GM23338 (cell line): ENCODE data around the gene ATF7IP.

Source experiments
- CTCF ChIP-seq, 2 experiments: fragments of 200-600 bp in 1 of 2; sonication (generic) in 1 of 2; conservative IDR thresholded peaks; 2 replicates each; pipeline versions ENCODE4 v1.5.1 to v1.6.1; 2016 to 2017; ENCODE audit warnings: antibody characterized with exemption in 2 of 2, low read depth in 2 of 2, mild to moderate bottlenecking in 2 of 2, moderate library complexity in 1 of 2
- EZH2 ChIP-seq: fragments of 200-600 bp; sonication (generic); IDR thresholded peaks from one replicate; pipeline ENCODE4 v1.8.0; 2017; ENCODE audit warnings: antibody characterized with exemption, mild to moderate bottlenecking, low read depth; ENCODE audit not compliant: unreplicated experiment
- EZH2phosphoT487 ChIP-seq: fragments of 200-600 bp; sonication (generic); IDR thresholded peaks from one replicate; pipeline ENCODE4 v1.8.1; 2018; ENCODE audit warnings: antibody characterized with exemption; ENCODE audit not compliant: unreplicated experiment
- STAT1 ChIP-seq: IDR thresholded peaks from one replicate; pipeline ENCODE4 v1.6.1; 2016; ENCODE audit warnings: antibody characterized with exemption; ENCODE audit not compliant: unreplicated experiment

GRCh38 chr12:14443531-14443930, 78.0 kb downstream of the ATF7IP start:
- TF ChIP-seq CTCF (conservative IDR thresholded peaks at IDR 0.05; ENCODE audit: low read depth in 2 of 2) (no peak), EZH2 (no peak), EZH2phosphoT487 (no peak), STAT1 (no peak)
